HT1080 (cell line): ENCODE measurements around the gene STAB1. TPM values are rescaled to one million over a fixed set of nuclear protein-coding genes. Genes with fewer than 3 reads are reported as not detected.
"Not testable (repeated sequence)": the region's sequence is repeated elsewhere in the genome, so short reads cannot be mapped to it uniquely, and the experiment has no call there.

ENCODE experiments used
- DNase-seq: peaks from one replicate; pipeline ENCODE4 v3.0.0-alpha.2; 2015; ENCODE audit warnings: low read depth
- total RNA-seq: library from RNA; depleted of rRNA; stranded (reverse); fragments of >200 nt; shearing (Covaris generic); gene quantifications from 2 replicates; pipeline ENCODE4 v1.2.3, GENCODE V29; 2014

The STAB1 gene
- total RNA-seq, 1 experiment from 2014 or later: not detected

GRCh38 chr3:52523386-52524257 lies 28.5 kb downstream of the STAB1 start:
- DNase-seq: no peak

- no peak for DNase-seq
These were observed 29.2 kb downstream of the STAB1 start for GRCh38 chr3:52524258-52524751.

- no peak for DNase-seq
These were observed 29.9 kb downstream of the STAB1 start for GRCh38 chr3:52524752-52525679.

- no peak for DNase-seq
These were observed 30.8 kb downstream of the STAB1 start for GRCh38 chr3:52525680-52526561.

- not testable (repeated sequence) for DNase-seq
These were observed 31.5 kb downstream of the STAB1 start for GRCh38 chr3:52526671-52527038.

GRCh38 chr3:52527039-52527731 lies 32.0 kb downstream of the STAB1 start:
- no peak for DNase-seq

GRCh38 chr3:52527732-52528585 lies 32.8 kb downstream of the STAB1 start:
- DNase-seq: no peak

GRCh38 chr3:52528586-52529375 lies 33.6 kb downstream of the STAB1 start:
- DNase-seq: no peak

GRCh38 chr3:52529376-52530333 lies 34.5 kb downstream of the STAB1 start:
- no peak for DNase-seq

GRCh38 chr3:52530918-52531826 lies 36.0 kb downstream of the STAB1 start:
- DNase-seq: no peak

- DNase-seq: no peak
These were observed 36.9 kb downstream of the STAB1 start for GRCh38 chr3:52531860-52532516.

- peak; percentile 56 for DNase-seq
These were observed 37.3 kb downstream of the STAB1 start for GRCh38 chr3:52532517-52532837.

GRCh38 chr3:52532838-52533622 lies 37.9 kb downstream of the STAB1 start:
- peak; percentile 29 for DNase-seq

GRCh38 chr3:52533623-52534280 lies 38.6 kb downstream of the STAB1 start, which contains the start of gene NT5DC2:
Gene NT5DC2, minus strand, starts transcription at chr3:52533857. Its CDS starts 120 bp downstream, at chr3:52533737.
- DNase-seq: peak; percentile 41
